DMS79 treated with DMSO at 0.1 percent for 48 hours (cell line): ENCODE results near the gene CBX4.
A peak's percentile ranks its signal among the peaks of the same experiment; 100 is the strongest.

Experiments
- DNase-seq: peaks from one replicate; lab custom pipeline; 2025; lab: John Stamatoyannopoulos, UW

Gene CBX4

DNA sequence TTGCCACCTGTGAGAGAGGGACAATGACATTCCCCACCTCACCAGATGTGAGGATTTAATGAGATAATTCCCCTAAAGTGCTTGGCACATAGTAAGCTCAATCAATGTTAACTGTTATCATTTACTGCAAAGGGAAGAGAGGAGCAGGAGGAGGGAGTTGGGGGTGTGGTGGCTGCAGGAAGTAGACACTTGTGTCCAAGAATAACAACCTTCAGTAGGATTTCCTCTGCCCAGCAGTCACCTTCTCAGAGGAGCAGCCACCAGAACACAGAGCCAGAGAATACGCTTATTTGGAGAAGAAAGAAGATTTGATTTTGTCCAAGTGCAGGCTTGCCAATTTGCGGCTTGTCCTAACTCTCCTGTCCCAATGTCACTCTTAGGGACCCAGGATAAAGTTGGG, 10.2 kb downstream of the CBX4 start:
- DNase-seq = no peak

DNA sequence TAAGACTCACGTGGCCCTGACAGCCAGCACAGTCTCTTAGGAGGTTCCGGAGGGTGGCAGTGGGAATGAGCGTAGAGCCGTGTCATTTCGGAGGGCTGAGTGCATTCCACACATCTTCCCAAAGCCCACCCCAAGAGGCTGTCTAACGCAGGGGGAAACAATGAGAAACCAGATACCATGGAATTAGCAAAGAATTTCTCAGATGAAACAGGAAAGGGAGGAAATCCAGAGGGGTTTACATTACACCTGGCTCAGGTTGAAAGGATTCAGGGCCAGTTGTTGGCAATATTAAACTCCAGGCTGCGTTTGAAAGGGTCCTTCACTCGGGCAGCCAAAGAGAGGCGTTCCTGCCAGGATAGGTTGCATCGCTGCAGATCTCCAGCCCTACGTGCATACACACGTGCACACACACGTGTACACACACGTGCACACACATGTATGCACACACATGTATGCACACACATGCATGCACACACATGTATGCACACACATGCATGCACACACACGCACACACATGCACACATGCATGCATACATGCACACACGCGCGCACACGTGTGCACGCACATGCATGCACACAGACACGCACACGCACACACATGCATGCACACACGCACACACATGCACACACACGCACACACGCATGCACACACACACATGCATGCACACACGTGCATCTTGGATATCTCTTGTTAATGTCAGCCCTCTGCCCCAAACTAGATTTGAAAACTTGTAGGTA, 12.2 kb downstream of the CBX4 start:
- DNase-seq = no peak

DNA sequence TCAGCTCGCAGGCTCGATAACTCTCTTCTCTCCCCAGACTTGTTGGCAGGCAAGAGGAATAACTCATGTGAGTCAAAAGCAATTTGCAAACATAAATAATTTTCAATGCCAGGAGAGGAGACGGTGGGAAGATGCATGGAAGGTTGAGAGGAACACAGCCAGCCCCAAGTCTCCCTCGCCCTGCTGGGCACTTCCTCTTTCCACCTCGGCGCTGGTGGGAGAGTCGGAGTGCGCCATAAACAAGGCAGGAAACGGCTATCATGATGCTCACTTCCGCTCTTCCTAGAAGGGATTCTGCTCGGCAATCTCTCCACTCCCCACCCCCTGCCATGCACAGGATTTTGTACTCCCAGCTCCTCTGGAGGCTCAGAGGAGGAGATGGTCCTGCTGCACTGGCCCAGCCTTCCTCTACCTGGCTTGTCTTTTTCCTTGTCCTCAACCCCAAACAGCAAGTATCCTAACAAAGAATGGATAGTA, 13.0 kb downstream of the CBX4 start:
- DNase-seq = no peak

DNA sequence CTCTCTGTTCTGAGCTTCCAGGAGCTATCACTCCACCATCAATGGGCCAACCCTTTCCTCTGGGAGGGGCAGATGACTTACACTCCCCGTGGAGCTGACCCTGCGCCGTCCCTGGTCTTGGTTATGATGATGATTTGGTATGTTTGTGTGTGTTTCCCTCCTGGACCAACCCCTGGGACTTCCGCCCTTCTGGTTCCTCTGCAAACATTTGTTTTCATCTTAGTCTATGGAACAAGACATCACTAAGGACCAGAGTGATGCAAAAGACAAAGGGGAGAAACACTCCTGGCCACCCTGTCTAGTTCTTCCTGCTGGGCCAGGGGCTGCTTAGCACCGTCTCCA, 13.7 kb downstream of the CBX4 start:
- no peak for DNase-seq

GRCh38 chr17:79824893-79825579, 14.2 kb downstream of the CBX4 start:
- no peak for DNase-seq

GRCh38 chr17:79824234-79824633, 15.0 kb downstream of the CBX4 start:
- no peak for DNase-seq

- DNase-seq = no peak
Observed at GRCh38 chr17:79822583-79823124, 16.6 kb downstream of the CBX4 start.

DNA sequence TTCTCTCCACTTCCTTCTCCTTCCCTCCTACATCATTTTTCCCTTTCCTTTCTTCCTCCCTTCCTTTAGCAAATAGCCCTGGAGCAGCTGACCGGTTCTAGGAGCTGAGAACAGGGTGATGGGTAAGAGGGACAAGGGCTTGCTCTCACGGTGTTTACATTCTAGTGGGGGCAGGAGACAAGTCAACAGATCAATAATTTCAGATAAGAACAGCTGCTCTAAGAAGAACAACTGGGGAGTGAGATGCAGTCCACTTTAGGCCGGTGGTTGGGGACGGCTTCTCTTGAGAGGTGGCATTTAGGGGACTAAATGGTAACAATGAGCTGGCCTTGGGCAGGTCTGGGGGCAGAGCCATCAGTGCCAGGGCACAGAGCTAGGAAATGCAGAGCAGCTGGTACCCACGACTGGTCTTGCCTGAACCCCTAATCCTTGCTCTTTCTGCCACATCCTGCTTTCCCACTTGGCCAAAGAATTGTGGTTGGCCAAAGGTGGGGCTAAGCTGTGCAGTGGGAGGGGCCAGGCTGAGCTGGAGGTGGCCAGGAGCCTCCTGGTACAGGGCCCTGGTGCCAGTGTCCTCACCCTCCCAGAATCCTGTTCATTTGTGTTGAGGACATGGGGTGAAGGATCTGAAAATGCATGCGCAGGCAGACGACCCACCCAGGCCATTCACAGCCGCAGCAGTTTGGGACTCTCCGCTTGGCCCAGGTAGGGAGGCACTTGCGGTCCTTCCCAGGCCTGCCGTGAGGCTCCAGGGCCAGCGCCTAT, 17.7 kb downstream of the CBX4 start:
- no peak for DNase-seq

DNA sequence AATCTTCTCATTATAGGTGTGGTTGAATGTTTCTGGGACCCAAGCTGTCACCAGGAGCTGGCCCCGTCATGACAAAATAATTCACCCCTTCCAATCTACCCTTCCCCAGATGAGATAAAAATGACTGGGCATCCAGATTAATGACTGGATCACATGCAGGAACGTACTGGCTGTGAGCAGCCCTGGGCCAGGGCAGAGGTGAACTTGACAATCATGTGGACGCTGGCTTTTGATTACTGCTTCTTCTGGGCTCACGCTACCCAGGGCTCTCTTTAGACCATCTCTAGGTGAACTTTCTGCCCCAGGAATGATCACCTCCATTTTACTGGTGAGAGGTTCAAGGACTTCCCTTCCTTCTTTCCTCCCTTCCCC, 18.3 kb downstream of the CBX4 start:
- no peak for DNase-seq

DNA sequence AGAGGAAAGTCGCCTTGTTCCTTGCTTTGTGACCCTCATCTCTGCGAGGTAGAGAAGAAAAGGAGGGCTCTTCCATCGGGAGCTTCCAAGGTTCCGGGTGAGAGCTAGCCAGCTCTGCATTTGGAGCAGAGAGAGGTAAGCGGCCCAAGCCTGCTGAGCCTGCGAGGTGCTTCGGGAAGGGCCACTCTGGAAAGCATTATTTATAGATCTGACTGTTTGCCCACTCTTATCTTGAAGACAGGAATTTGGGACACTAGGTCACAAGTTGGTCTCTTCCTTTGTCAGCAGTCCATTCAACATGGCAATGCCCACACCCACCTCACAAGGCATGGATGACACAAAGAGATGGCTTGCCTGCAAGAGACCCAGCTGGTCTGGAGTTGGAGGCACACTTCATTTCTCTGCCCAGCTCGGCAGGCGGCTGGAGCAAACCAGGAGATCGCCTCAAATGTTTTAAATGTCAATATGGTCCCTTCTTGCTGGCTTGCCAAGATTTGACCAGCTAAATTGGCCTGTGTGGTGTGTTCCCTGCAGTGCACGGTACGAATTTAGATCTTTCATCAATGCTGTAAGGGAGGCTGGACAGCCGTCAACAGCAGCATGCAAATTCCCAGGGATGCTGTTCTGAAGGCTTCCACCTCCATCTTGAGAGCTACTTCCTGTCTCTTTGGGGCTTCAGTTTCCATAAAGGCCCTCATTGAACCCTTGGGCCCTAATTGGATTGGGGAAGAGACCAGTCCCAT, 19.5 kb downstream of the CBX4 start:
- DNase-seq = no peak

- DNase-seq = no peak
Observed at GRCh38 chr17:79819085-79819484, 20.2 kb downstream of the CBX4 start.

- DNase-seq = no peak
Observed at GRCh38 chr17:79818026-79818758, 21.0 kb downstream of the CBX4 start.

- no peak for DNase-seq
Observed at GRCh38 chr17:79815836-79816461, 23.3 kb downstream of the CBX4 start.

DNA sequence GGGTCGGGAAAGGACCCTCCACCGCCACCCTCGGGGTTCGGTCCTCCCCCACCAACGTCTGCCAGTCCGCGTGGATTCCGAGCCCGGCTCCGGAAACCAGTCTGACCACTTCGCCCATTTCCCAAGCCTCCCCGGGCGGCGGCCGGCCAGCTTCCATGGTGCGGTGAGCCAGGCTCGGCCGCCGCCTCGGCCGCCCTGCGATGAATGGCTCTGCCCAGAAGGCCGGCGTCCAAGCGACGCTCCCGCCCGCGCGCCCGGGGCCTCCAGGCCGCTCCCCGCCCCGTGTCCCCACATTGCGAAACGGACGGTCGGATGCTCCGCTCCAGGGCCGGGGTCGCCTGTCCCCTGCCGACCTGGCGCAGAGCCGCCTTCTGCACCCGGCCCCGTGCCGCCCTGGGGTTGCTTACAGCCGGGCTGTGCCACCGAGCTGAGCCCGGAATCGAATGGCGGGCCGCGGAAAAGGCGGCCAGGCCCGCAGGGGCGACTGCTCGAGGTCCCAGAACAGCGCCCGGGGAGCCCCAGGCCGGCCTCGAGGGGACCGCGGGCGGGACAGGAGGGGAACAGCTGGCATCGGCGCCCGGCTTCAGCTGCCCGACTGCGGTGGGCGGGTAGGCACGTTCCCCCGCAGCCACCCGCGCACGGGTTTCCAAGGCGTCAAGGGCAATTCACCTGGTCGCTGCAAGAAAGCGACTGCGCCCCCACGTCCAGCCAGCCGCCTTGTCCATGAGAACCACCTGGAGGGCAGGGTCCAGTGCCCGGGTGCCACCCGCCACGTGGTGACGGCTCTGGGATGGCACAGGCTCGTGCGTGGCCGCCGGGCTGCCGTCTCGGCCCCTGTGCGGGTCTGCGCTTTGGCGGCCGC, 24.0 kb downstream of the CBX4 start:
- no peak for DNase-seq

- DNase-seq = no peak
Observed at GRCh38 chr17:79814127-79814973, 24.9 kb downstream of the CBX4 start.

GRCh38 chr17:79813297-79814126, 25.7 kb downstream of the CBX4 start:
- peak; percentile 23 for DNase-seq

DNA sequence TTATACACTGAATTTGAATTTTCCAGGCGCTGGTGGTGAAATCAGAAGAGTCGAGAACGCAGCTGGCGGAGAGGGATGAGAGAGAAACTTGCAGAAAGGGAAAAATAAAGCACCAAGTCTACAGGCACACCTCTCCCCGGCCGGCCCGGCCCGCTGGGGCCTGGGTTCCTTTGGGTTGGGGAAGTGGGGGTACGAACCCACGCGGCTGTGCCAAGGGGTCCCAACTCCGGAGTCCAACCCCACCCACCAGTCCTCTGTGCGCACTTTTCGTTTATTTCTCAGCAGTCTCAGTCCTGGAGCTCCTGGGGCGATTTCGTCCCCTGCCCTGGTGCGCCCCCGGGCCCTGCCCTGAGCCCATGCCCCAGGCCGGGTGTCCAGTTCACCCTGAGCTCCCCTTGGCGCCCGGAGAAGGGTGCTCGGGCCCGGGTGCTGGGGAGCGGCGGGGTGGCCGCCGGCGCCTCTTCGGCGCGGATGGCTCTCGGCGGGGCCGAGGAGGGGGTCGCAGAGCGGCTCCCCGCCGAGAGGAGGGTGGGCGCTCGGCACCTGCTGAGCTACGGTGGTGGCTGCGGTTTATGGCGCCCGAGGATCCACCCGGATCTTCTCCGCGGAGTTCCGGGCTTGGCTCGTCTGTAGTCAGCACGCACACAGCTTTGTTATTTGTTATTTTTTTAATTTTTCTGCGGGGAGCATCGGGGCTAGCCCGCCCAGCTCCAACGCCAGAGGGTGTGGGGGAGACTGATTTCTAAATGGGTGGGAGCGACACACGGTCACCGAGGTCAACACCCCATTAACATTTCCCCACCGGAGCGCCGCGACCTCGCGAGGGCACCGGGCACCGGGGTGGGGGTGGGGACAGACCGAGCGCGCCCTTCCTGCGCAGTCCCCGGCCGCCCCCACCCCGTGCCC, 26.6 kb downstream of the CBX4 start:
- DNase-seq = peak; percentile 60
